Fibroblast of lung (primary cell): Measurements from ENCODE around the gene CIAO2A.

ENCODE experiments used
- EZH2 ChIP-seq: IDR thresholded peaks from 2 replicates; pipeline ENCODE4 v1.5.1; 2012; ENCODE audit warnings: low read length, control low read depth, mild to moderate bottlenecking; ENCODE audit errors: missing control alignments
- TF ChIP-seq, protein P1 (sequence below), 2 donors: IDR thresholded peaks in 1 of 2; conservative IDR thresholded peaks in 1 of 2; 1 replicate in 1 of 2; 2 replicates in 1 of 2; pipeline ENCODE4 v1.5.1; 2011 to 2012; ENCODE audit warnings: low read length in 2 of 2, control low read depth in 1 of 2, inconsistent platforms in 1 of 2, low read depth in 1 of 2, mild to moderate bottlenecking in 1 of 2

DNA sequence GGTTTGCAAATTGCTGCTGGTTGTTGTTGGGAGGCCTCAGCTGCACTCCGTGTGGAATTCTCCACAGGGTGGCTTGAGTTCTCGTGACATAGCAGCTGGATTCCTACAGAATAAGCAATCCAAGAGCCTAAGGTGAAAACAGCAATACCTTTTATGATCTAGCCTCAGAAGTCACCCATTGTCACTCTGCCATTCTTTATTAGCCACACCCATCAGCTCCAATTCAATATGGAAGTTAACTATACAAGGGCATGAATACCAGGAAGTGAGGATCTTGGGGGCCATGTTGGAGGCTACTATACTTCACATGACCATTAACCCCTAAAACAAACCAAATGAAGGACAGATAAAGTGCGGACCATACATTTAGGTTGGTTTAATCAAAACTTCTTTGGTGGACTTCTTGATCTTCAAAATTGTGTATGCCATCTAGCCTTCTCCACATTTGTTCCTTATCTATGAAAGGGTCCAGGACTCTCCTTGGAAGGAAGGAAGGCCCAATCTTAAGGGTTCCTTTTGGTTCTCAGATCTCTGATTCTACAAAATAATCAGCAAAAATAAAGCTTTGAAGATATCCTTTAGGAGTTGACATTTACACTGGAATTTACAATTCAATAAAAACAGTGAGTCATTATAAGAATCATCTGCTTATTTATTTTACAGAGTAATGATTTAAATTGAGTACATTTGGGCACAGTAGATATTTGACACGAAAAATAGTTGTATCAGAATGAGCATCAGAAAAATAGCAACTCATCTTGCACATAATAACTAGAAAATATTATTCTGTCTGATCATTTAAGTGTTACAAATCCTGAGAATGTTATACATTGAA lies 21.5 kb downstream of the CIAO2A start:
- TF ChIP-seq, protein P1, sequence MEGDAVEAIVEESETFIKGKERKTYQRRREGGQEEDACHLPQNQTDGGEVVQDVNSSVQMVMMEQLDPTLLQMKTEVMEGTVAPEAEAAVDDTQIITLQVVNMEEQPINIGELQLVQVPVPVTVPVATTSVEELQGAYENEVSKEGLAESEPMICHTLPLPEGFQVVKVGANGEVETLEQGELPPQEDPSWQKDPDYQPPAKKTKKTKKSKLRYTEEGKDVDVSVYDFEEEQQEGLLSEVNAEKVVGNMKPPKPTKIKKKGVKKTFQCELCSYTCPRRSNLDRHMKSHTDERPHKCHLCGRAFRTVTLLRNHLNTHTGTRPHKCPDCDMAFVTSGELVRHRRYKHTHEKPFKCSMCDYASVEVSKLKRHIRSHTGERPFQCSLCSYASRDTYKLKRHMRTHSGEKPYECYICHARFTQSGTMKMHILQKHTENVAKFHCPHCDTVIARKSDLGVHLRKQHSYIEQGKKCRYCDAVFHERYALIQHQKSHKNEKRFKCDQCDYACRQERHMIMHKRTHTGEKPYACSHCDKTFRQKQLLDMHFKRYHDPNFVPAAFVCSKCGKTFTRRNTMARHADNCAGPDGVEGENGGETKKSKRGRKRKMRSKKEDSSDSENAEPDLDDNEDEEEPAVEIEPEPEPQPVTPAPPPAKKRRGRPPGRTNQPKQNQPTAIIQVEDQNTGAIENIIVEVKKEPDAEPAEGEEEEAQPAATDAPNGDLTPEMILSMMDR (conservative IDR thresholded peaks at IDR 0.05 in 1 of 2, IDR thresholded peaks at IDR 0.05 in 1 of 2; ENCODE audit: low read depth in 1 of 2, low read length in 2 of 2): no peak
- no peak for TF ChIP-seq EZH2
